T-helper 2 cell (primary cell): Measurements from ENCODE around the gene TGFBR3.
"Not testable (repeated sequence)": the region's sequence is repeated elsewhere in the genome, so short reads cannot be mapped to it uniquely, and the experiment has no call there.

Source experiments
- DNase-seq, 5 experiments: peaks; one replicate each; pipeline versions ENCODE4 v3.0.0 to v3.0.0-alpha.2; 2012 to 2022

The TGFBR3 gene

GRCh38 chr1:91847851-91848250, 38.1 kb downstream of the TGFBR3 start:
- no peak for DNase-seq

GRCh38 chr1:91846639-91847013, 39.3 kb downstream of the TGFBR3 start:
- DNase-seq = no peak

- DNase-seq = no peak
Measured at GRCh38 chr1:91846007-91846638, 39.8 kb downstream of the TGFBR3 start.

- no peak for DNase-seq
Measured at GRCh38 chr1:91844862-91845528, 41.0 kb downstream of the TGFBR3 start.

DNA sequence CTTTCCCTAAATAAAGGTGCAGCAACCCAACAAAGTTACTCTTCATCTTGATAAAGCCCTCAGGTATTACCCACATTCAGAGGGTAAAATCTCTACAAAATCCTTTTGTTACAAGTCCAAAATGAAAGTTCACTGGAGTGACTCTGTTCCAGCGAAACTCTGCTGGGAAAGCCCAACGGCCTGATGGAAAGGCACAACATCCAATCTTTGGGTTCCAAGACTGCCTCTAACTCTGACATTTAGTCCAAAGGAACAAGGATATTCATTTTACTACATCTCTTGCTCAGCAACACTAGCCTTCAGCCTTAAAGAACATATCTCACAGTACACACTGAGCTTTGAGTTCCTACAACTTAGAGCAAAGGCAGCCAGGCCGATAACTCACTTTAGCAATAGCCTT, 42.1 kb downstream of the TGFBR3 start:
- DNase-seq = no peak

- DNase-seq = no peak
Measured at GRCh38 chr1:91842563-91842962, 43.4 kb downstream of the TGFBR3 start.

- no peak for DNase-seq
Measured at GRCh38 chr1:91842056-91842455, 43.9 kb downstream of the TGFBR3 start.

DNA sequence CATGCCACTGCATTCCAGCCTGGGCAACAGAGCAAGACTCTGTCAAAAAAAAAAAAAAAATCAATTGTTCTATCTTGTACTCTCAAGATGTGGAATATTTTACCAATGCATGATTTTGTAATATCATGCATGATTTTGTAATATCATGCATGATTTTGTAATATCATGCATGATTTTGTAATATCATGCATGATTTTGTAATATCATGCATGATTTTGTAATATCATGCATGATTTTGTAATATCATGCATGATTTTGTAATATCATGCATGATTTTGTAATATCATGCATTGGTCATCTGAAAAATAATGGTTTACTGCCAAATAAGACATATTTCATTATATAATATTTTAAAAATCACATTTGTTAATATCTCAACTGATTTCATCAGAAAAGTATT, 45.7 kb downstream of the TGFBR3 start:
- not testable (repeated sequence) for DNase-seq

GRCh38 chr1:91836331-91837040, 49.5 kb downstream of the TGFBR3 start:
- no peak for DNase-seq

DNA sequence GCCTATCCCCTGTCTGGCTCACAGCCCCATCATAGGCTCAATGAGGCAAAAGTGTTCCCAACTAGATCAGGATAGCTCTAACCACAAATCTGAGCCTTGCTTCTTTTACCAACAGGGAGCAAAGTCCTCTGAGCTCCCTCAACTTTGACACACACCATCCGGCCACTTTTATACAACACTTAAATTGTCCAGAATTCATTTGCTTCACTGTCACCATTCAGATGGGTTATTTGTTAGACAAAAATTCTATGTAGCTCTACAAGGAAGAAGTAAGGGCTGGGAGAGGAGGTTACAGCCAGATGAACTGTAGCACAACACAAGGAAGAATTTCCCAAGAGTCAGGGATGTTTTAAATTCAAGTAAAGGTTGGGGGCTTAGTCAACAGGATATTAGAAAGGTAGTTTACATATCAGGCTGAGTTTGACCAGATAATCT, 50.8 kb downstream of the TGFBR3 start:
- no peak for DNase-seq

- not testable (repeated sequence) for DNase-seq
Measured at GRCh38 chr1:91834549-91834948, 51.4 kb downstream of the TGFBR3 start.

GRCh38 chr1:91833946-91834345, 52.0 kb downstream of the TGFBR3 start:
- no peak for DNase-seq

DNA sequence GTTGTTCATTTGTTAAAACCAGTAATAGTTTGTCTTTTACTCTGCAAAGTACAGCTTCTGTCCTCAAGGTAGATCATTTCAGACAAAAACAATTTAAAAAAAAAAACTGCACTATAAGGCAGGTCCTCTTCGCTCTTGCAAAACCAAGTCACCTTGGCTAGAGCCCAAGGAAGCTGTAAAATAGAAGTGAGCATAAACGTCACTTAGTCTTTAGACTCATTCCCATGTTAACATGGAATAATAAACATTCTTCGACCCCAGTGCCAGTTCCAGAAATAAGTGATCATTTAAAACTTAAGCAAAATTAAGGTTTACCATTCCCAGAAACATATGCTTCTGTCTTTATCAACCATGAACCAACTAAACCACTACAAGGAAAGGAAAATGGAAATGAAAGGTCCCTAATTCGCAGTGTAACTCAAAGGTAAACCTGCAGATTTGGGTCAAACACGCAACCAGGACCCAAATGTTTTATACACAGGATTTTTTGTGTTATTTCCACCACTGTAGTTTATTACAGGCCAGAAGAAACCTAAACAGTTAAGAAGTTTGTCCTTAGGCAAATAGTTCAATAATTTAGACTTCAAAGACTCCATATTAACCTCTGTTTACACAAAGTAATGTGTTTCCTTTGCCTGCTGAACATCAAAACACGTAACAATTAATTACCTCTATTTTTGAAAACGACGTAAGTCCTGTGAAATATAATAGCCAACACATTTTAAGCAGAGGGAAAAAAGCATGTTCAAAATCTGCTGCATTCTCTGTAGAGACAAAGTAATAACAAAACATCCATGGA, 54.6 kb downstream of the TGFBR3 start:
- no peak for DNase-seq

DNA sequence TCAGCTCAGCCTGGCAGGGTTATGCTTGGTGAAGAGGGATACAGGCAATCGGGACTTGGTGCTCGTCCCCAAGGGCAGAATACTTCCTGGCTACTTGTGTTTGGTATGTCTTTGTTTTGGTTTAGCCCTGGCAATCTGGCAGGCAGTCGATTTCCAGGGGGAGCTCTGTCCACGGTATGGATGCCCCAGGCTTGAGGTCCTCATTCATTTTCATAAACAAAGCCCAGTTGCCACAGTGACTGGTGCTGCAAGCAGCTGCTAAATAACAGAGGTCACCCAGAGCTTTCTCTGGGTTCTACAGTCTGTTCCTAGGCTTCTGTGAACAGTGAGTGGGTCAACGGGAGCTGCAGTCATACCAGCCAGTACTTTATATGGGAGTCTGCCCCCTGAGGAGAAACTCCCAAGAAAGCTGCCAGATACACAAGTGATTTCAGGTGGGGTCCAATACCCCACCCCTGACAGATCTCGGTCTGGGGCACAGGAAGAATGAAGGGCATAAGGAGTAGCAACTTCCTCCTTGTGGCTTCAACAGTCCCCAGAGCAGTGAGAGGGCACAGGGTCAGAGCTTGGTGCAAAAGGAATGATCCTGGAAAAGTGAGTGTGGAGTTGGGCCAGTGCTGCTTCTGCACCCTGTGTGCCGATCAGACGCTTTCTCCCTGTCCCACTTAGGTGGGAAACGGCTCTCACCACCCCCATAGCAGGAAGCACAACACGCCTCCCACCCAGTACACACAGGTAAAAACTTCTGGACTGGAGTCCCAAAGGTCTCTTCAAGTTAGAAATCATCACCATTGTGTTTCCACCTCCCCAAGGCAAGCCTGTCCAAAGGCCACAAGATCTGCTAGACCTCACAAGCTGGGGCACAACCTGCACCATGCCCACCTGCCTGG, 55.5 kb downstream of the TGFBR3 start:
- DNase-seq = no peak

DNA sequence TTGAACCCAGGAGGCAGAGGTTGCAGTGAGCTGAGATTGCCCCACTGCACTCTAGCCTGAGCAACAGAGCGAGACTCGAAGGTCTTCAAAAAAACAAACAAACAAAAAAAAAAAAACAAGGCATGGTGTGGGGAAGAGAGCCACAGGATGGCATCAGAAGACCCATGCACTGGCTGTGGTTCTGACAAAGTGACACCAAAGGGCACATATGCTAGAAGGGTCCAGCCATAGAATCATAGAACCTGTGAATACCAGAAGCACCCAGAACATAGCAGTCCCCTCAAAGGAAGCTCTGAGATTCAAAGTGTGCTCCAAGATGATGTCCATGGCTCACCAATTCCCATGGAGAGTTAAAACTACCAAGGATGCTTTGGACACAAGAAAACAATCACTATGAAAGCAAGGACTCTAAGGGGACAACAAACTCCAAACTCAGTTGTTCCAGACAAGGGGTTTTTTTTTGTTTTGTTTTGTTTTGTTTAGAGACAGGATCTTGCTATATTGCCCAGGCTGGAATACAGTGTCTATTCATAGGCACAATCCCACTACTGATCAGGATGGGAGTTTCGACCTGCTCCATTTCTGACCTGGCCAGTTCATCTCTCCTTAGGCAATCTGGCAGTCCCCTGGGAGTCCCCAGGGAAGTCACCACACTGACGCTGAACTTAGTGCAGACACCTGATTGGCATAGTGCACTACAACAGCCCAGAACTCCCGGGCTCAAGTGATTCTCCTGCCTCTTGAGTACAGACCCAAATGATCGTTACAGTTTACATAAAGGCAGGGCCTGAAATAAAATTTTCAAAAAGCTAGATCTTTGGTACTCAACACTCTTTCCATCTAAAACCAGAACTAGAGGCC, 56.4 kb downstream of the TGFBR3 start:
- no peak for DNase-seq

GRCh38 chr1:91828583-91829281, 57.2 kb downstream of the TGFBR3 start:
- DNase-seq = no peak

- DNase-seq = no peak
Measured at GRCh38 chr1:91827459-91828321, 58.3 kb downstream of the TGFBR3 start.

GRCh38 chr1:91827087-91827458, 58.9 kb downstream of the TGFBR3 start:
- DNase-seq = no peak

GRCh38 chr1:91826649-91827048, 59.3 kb downstream of the TGFBR3 start:
- DNase-seq = no peak

DNA sequence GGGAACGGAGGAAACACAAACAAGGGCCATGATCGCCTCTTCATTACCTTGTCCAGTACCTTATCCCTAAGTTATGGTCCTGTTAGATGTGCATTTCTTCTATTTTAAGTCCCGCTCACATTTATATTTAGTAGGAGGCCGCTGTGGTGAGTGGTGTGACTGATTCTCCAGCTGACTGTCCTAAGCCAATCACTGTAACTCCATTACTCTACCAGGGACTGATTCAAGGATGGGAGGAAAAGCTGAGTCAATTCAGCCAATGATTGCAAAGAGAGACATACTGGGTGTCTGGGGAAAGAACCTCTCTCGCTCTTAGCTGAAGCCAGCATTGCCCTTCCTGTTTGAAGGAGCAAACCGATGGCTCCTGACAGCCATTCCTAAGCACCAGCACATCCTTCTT, 59.7 kb downstream of the TGFBR3 start:
- DNase-seq = no peak
